BE2C (cell line): ENCODE measurements around the gene DDX54.

Experiments used
- DNase-seq: peaks from one replicate; pipeline ENCODE4 v3.0.0-alpha.2; 2020
- H3K27me3 ChIP-seq: fragments of 250-450 bp; sonication (Bioruptor Pico); 2 replicates; pipeline ENCODE4 v1.5.1; 2020; ENCODE audit warnings: mild to moderate bottlenecking
- H3K36me3 ChIP-seq: fragments of 250-450 bp; sonication (Bioruptor Pico); 2 replicates; pipeline ENCODE4 v1.5.1; 2020; ENCODE audit warnings: mild to moderate bottlenecking
- H3K4me1 ChIP-seq: fragments of 250-450 bp; sonication (Bioruptor Pico); 2 replicates; pipeline ENCODE4 v1.5.1; 2020
- H3K4me3 ChIP-seq: 2 replicates; pipeline ENCODE4 v1.5.1; 2011; ENCODE audit warnings: low read depth, low read length
- H3K9me3 ChIP-seq: fragments of 250-450 bp; sonication (Bioruptor Pico); 2 replicates; pipeline ENCODE4 v1.5.1; 2020
- TF ChIP-seq, protein P1 (sequence below): IDR thresholded peaks from 2 replicates; pipeline ENCODE4 v1.5.1; 2012; ENCODE audit warnings: mild to moderate bottlenecking, low read depth, low read length

Gene DDX54

DNA sequence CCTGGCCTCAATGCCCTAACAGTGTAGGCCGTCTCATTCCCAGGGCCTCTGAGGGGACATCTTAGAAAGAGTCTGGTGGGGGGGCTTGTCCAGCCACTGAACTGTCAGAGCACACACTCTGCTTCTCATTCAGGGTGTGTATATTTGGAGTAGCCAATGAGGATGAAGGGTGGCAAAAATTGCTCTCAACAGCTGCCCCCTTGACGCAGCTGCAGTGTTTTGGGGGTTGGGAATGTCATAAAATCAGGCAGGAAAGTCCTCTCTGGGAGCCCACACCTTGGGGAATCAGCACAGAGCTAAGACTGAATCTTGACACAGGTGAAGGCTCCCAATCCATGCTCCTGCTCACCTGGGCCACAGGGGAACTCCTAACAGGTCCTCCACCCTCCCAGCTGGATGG lies 51.2 kb downstream of the DDX54 start:
- peaks cover 6% of the 10 kb centered on the region for H3K4me1 ChIP-seq

DNA sequence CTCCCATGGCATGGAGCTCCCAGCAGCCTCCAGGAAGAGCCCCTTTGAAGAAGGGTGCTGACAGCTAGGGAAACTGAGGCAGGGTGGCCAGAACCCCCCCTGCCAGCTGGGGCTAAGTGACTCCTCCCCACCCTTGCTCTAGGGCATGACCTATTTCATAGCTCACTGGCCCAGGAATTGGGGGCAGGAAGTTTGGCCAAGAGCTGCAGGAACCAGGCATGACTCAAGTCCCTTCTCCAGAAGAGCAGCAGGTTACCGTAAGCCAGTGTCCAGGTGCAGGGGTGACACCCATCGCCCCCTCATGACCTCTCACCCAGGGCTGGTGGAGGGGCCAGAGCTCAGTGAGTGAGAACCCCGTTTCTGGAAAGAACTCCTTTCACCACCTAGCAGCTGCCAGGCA lies 51.6 kb downstream of the DDX54 start:
- Histone ChIP-seq H3K4me3 (no peak overlapping the region), H3K9me3 (no peaks in the 10 kb centered on the region), H3K27me3 (no peaks in the 10 kb centered on the region; the same call in 1 of the 2 replicates), H3K36me3 (no peaks in the 10 kb centered on the region), H3K4me1 (peaks cover 6% of the 10 kb centered on the region)
- DNase-seq, result no peak
- TF ChIP-seq, protein P1, sequence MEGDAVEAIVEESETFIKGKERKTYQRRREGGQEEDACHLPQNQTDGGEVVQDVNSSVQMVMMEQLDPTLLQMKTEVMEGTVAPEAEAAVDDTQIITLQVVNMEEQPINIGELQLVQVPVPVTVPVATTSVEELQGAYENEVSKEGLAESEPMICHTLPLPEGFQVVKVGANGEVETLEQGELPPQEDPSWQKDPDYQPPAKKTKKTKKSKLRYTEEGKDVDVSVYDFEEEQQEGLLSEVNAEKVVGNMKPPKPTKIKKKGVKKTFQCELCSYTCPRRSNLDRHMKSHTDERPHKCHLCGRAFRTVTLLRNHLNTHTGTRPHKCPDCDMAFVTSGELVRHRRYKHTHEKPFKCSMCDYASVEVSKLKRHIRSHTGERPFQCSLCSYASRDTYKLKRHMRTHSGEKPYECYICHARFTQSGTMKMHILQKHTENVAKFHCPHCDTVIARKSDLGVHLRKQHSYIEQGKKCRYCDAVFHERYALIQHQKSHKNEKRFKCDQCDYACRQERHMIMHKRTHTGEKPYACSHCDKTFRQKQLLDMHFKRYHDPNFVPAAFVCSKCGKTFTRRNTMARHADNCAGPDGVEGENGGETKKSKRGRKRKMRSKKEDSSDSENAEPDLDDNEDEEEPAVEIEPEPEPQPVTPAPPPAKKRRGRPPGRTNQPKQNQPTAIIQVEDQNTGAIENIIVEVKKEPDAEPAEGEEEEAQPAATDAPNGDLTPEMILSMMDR, result no peak

More for the DNA sequence above, 51.2 kb downstream of the DDX54 start:
- Histone ChIP-seq H3K9me3 (no peaks in the 10 kb centered on the region), H3K27me3 (no peaks in the 10 kb centered on the region; the same call in 1 of the 2 replicates), H3K36me3 (no peaks in the 10 kb centered on the region), H3K4me3 (no peak overlapping the region)
- TF ChIP-seq, protein P1, result no peak
- DNase-seq, result no peak

DNA sequence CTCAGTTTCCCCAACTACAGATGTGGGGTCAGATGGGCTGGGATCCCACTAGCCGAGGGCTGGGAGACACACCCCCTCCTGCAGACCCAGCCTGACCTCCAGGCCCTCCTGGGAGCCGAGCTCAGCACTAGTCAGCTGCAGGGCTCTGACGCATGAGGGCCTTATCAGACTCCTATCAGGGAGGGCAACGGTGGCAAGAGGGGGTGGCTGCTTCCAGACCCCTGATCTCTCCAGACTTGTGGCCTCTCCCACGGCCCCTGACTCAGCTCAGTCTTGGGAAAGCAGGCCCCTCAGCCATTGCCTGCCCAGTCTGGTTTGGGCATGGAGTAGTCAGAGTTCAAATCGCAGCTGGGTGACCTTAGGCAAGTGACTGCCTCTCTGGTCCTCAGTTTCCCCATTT lies 52.2 kb downstream of the DDX54 start:
- TF ChIP-seq, protein P1, result no peak
- no peaks in the 10 kb centered on the region for H3K9me3 ChIP-seq
- H3K36me3 ChIP-seq, result no peaks in the 10 kb centered on the region
- H3K4me3 ChIP-seq, result no peak overlapping the region
- H3K27me3 ChIP-seq, result no peaks in the 10 kb centered on the region; the same call in 1 of the 2 replicates
- peaks cover 6% of the 10 kb centered on the region for H3K4me1 ChIP-seq
- DNase-seq, result peak; percentile 33

DNA sequence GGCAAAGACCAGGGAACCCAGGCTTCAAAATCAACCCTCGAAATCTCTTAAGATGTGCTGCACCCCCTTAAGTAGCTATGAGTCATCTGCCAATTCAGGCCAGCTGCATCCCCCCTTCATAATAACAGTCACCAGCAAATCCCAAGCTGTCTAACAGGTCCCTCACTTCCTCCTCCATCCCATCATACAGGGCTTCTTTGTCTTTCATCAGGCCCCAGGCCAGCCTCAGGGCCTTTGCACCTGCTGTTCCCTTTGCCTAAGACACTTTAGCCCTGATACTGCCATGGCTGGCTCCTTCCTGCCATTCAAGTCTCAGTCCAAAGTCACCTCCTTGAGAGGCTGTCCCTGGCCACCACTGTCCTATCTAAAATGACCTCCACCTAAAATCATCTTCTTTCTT lies 53.7 kb downstream of the DDX54 start:
- no peak overlapping the region for H3K4me3 ChIP-seq
- no peak for DNase-seq
- no peaks in the 10 kb centered on the region for H3K36me3 ChIP-seq
- no peaks in the 10 kb centered on the region; the same call in 1 of the 2 replicates for H3K27me3 ChIP-seq
- H3K4me1 ChIP-seq, result peaks cover 4% of the 10 kb centered on the region
- H3K9me3 ChIP-seq, result no peaks in the 10 kb centered on the region
- TF ChIP-seq, protein P1, result no peak

DNA sequence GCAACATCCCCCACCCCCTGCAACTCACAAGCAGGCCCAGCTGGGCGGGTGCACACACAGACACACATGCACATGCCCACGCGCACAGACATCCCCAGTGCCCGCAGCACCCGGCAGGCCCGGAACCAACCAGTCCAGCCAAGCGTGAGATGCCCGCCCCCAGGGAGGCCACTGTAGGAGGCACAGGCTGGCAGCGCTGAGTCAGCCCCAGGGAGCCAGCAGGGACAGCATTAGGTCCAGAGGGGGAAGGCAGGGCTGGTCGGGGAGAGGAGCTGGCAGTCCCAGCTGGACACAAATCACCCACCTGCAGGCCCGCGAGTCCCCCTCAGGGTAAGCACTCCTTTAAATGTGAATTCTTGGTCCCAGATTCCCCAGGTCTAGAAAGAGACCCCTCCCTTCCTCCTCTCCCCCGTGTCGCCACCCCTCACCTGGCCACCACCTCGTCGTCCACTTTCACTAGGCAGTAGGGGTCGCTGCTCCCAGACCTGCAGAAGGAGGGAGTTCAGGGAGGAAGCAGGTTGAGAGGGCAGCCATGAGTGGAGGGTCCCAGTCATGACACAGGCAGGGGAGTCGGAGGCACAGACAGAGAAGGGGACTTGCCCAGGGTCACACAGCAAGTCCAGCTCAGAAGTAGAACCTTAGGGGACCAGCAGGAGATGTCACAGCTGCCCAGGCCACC lies 54.7 kb downstream of the DDX54 start:
- peaks cover 2% of the 10 kb centered on the region; the same call in 1 of the 2 replicates for H3K4me1 ChIP-seq
- TF ChIP-seq, protein P1, result peak; percentile 65
- no peaks in the 10 kb centered on the region for H3K36me3 ChIP-seq
- H3K4me3 ChIP-seq, result peak overlapping the region; percentile 10
- DNase-seq, result peak; percentile 63
- H3K27me3 ChIP-seq, result no peaks in the 10 kb centered on the region
- H3K9me3 ChIP-seq, result 0 out of 2 replicates have a peak, but pooled peaks cover 2% of the 10 kb centered on the region
